Nucleus accumbens (tissue), 56 donors: ENCODE measurements around the gene PCK2.
"Not testable (repeated sequence)": the region's sequence is repeated elsewhere in the genome, so short reads cannot be mapped to it uniquely, and the experiment has no call there.

ENCODE experiments used
- DNase-seq, 56 donors: peaks; one replicate each; lab custom pipeline; 2025; lab: John Stamatoyannopoulos, UW

The PCK2 gene

DNA sequence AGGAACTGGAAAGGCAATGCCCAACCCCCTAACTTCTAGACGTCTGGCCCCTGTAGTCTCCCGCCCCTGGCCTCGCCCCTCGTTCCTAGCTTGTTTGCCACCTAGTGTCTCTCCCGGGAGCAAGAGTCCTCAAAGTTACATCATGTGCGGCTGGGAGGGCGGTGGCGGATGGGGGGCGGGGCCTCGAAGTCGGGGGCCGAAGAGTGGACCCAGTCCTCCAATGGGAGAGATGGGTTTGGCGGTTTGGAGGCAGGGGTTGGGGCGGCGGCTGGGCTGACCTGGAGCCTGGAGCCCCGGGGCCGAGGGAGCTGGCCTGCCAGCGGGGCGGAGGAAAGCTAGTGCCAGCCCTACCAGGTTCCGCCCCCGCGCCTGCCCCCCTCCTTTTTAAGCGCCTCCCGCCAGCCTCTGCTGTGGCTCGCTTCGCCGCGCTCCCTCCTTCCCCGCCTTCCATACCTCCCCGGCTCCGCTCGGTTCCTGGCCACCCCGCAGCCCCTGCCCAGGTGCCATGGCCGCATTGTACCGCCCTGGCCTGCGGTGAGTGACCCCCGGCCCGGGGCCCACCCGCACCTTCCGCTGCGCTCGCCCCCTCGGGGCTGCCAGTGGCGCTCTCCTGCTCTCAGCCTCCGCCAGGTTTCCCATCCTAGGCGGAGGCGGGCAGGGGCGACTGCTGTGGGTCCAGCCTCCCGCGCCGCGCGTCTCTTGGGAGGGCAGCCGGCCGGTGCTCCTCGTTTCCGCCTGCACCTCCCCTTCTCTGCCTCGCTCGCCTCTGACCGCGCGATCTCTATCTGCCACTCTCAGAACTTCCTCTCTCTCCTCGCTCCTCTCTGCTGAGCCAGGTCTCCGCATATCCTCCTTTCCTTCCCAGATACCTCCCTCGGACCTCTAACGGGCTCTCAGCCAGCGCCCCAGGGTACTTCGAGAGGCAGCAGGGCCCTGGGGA is at the start of gene PCK2:
Gene PCK2, plus strand, starts transcription at position 411 of the 940 bp plus-strand sequence. Its CDS starts 95 bp downstream, at position 506.
- DNase-seq, result peak in 51 of 56 donors; percentile 21 to 87 (median 58)

- DNase-seq, result not testable (repeated sequence)
Observed at GRCh38 chr14:24049002-24049401, 45.1 kb upstream of the PCK2 start.

DNA sequence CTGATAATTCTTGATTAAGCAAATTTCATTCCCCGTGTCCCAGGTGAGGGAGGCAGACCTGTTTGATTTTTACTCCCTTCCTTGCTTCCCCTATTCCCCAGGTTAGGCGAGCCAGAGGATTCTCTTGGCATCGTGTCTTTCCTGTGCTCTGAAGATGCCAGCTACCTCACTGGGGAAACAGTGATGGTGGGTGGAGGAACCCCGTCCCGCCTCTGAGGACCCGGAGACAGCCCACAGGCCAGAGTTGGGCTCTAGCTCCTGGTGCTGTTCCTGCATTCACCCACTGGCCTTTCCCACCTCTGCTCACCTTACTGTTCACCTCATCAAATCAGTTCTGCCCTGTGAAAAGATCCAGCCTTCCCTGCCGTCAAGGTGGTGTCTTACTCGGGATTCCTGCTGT is 43.4 kb upstream of the PCK2 start:
- not testable (repeated sequence) for DNase-seq

GRCh38 chr14:24051176-24051788 is 42.8 kb upstream of the PCK2 start:
- DNase-seq, result peak in 26 of 56 donors; percentile 42 to 77 (median 61)

DNA sequence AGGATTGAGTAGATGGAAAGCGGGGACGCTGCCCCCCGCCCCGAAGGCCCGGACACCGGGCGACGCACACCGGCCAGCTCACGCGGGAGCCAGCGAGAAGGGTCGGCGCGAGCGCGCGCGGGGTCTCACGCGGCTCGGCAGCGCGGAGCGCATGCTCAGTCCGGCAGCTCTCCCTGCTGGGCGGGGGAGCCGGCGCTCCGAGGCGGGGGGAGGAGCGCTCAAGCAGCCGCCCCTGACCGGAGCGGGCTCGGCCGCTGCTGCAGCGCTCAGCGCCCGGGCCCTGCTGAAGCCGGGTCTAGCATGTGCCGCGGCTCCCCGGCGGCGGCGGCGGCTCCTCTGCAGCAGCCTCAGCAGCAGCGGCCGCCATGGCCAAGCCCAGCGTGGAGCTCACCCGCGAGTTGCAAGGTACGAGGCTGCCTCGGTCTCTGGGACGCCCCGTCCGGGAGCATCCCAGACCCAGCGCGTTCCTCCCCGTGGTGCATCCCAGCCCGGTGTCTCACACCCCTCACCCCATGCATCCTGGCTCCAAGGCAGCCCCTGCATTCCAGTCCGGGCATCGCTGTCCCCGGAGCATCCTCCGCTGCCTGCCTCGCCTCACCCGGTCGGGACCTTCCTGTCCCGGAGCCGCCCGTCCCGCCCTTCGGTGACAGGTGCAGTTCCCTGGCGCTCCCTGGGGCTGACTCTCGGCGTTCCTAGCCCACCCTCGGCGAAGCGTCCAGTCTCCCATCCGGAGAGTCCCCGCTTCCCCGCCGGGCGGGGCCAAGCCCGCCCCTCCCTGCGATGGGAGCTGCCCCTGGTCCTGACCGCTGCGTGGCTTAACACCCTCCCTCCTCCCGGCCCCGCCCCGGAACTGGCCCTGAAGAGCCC is 42.1 kb upstream of the PCK2 start, which contains the start of gene CARMIL3:
Gene CARMIL3, plus strand, starts transcription at position 221 of the 867 bp plus-strand sequence. Its CDS starts 145 bp downstream, at position 366.
- DNase-seq, result peak in 51 of 56 donors; percentile 22 to 86 (median 66)

DNA sequence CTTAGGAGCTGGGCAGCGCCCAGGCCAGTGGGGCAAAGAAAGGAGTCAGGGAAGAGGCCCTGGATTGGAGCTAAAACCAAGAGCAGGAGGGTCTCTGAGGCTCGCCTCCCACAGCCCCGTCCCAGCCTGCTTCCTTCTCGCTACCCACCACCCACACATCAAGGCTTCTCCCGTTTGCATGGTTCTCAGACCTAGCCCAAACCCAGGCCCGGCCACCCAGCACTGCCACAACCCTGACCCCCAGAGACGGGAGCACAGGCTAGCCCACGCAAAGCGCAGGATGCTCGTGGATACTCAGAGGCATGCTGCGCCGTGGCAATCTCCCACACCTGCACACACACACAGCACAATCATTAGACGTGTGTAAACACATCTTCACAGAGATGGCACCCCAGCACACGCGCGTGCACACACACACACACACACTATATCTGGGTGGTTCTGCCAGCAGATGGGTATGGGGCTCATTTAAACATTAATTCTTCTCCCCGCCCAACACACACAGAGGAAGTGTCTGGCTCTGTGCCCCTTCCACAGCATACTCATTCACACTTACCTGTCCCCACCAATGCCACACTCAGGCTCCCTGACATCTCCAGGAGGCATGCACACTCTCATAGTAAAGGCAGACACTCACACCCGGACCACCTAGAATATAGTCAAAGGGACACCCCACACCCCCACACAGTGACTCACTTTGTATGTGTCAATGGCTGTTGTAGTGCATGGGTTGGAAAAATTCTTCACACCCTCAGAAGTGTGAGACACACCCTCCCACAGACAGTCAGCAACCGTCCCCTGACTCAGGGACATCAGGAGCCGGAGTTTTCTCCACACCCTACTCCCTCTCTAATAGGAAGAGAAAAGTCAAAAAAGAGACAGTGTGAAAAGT is 41.2 kb upstream of the PCK2 start:
- no peak for DNase-seq

DNA sequence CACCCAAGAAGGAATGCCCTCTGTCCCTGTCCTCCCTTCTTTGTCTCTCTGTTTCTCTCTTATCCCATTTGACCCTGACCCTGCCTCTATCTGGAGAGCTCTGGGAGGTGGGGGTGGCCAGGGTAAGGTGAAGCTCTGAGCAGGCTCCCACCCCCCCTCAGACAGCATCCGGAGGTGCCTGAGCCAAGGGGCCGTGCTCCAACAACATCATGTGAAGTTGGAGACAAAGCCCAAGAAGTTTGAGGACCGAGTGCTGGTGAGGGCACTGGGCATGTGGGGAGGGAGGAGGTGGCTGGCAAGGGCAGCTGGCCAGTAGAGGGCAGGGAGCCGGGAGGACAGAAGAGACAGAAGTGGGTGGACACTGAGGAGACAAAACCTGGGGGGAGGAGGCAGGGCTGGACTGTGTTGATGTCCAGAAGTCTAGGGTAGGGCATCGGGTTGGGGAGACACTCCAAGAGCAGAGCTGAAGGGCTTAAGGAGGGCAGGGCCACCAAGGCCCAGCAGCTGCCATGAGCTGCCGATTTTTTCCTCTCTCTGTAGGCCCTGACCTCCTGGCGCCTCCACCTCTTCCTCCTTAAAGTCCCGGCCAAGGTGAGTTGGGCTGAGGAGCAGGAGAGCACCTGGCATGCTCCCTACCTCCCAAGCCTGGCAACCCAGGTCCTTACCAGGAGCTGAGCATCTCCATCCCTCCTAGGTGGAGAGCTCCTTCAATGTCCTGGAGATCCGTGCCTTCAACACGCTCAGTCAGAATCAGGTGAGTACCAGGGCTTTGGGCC is 40.4 kb upstream of the PCK2 start:
- peak in 2 of 56 donors; percentile 20 to 31 for DNase-seq

DNA sequence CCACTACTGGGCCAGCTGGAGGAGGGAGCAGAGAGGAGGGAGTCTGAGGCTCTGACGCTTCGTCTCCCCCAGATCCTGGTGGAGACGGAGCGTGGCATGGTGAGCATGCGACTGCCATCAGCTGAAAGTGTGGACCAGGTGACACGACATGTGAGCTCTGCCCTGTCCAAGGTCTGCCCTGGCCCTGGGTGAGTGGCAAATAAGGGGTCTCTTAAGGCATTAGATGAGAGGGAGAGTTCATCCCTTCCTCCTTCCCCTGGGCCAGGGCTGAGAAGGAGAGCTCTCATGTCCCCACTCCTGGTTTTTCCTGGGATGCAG is 39.8 kb upstream of the PCK2 start:
- DNase-seq, result no peak

DNA sequence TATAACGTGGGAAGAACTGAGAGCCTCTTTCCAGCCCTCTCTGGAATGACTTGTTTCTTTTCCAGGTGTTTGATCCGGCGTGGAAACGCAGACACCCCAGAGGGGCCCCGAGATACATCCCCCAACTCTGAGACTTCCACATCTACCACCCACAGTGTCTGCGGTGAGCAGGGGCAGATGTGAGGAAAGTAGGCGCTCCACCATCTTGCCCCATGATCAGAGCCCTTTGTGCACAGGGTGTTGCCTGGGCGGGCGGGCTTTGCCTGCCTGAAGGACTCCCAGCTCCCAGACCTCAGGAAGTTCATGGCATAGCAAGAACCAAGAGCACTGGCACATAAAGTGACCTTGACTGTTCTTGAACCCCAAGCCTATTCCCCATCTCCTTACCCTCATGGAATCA is 39.5 kb upstream of the PCK2 start:
- no peak for DNase-seq

- DNase-seq, result no peak
Observed at GRCh38 chr14:24055971-24056799, 37.9 kb upstream of the PCK2 start.

GRCh38 chr14:24056800-24057184 is 37.3 kb upstream of the PCK2 start:
- DNase-seq, result no peak

DNA sequence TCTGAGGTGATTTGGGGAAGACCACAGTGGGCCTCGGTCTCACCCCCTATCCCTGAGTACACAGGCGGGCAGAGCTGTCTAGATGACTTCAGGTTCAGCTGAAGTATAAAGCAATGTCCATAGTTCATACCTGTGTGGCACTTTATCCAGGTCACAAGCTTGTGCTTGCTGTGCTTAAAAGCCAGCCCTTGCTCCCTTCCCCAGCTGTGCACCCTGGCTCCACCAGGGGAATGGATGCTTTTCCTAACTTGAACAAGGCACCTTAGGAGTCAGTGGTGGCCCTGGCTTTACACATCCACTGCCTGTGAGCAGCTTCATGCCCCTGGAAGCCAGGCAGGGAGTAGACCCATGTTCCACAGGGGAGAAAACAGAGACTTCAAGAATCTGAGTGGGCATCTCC is 36.8 kb upstream of the PCK2 start:
- DNase-seq, result no peak

- no peak for DNase-seq
Observed at GRCh38 chr14:24057867-24058259, 36.2 kb upstream of the PCK2 start.

- peak in 39 of 56 donors; percentile 13 to 90 (median 38) for DNase-seq
Observed at GRCh38 chr14:24058260-24058950, 35.7 kb upstream of the PCK2 start.

DNA sequence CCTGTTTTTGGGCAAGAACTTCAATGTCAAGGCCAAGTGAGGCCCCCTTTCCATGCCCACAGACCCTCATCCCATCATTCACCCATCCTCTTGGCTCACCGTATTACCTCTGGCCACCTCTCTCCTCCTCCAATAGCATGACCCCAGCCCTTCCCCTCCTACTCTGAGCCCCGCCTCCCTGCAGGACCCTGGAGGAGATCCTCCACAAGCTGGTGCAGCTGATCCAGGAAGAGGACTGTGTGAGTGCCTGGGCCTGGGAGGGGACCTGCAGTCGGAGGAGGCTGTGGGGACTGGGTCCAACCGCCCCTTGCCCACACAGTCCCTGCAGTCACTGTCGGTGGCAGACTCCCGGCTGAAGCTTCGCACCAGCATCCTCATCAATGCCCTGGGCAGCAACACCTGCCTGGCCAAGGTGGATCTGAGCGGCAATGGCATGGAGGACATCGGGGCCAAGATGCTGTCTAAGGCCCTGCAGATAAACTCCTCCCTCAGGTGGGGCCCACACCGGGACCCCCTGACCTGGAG is 35.1 kb upstream of the PCK2 start:
- no peak for DNase-seq

GRCh38 chr14:24059841-24060388 is 34.2 kb upstream of the PCK2 start:
- DNase-seq, result no peak

- no peak for DNase-seq
Observed at GRCh38 chr14:24060443-24060842, 33.7 kb upstream of the PCK2 start.
